Fibroblast of villous mesenchyme (primary cell): ENCODE measurements around the gene DLL3. TPM values are rescaled to one million over a fixed set of nuclear protein-coding genes. Genes with fewer than 3 reads are reported as not detected.

ENCODE experiments used
- DNase-seq: peaks from one replicate; pipeline ENCODE4 v3.0.0-alpha.2; 2010; ENCODE audit warnings: low read depth
- H3K4me3 ChIP-seq: 2 replicates; pipeline ENCODE4 v1.5.1; 2011; ENCODE audit warnings: low read depth, mild to moderate bottlenecking, low read length
- CTCF ChIP-seq: IDR thresholded peaks from 2 replicates; pipeline ENCODE4 v1.5.1; 2012; ENCODE audit warnings: low read depth, mild to moderate bottlenecking, low read length; ENCODE audit not compliant: insufficient read depth
- total RNA-seq: library from RNA; depleted of rRNA; stranded (reverse); fragments of >200 nt; gene quantifications from 2 replicates; pipeline ENCODE4 v1.2.3, GENCODE V29; 2012

The DLL3 gene
- total RNA-seq, 1 donor, result 0.43 TPM

- H3K4me3 ChIP-seq, result no peak overlapping the region
- TF ChIP-seq CTCF, result no peak
- no peak for DNase-seq
Measured at GRCh38 chr19:39516270-39516669, 17.5 kb downstream of the DLL3 start.

GRCh38 chr19:39517432-39517831 is 18.7 kb downstream of the DLL3 start:
- no peak for DNase-seq
- no peak for TF ChIP-seq CTCF
- H3K4me3 ChIP-seq, result no peak overlapping the region

- H3K4me3 ChIP-seq, result no peak overlapping the region
- TF ChIP-seq CTCF, result no peak
- DNase-seq, result no peak
Measured at GRCh38 chr19:39518458-39518857, 19.7 kb downstream of the DLL3 start.

- no peak overlapping the region for H3K4me3 ChIP-seq
- DNase-seq, result no peak
- no peak for TF ChIP-seq CTCF
Measured at GRCh38 chr19:39518975-39519374, 20.2 kb downstream of the DLL3 start.

GRCh38 chr19:39520541-39521484 is 22.1 kb downstream of the DLL3 start:
- no peak for TF ChIP-seq CTCF
- no peak for DNase-seq
- H3K4me3 ChIP-seq, result no peak overlapping the region

GRCh38 chr19:39524495-39524894 is 25.7 kb downstream of the DLL3 start:
- DNase-seq, result no peak
- TF ChIP-seq CTCF, result no peak
- H3K4me3 ChIP-seq, result no peak overlapping the region
